Cardiac fibroblast (primary cell): ENCODE measurements around the gene MC1R.
A peak's percentile ranks its signal among the peaks of the same experiment; 100 is the strongest.
"Not testable (repeated sequence)": the region's sequence is repeated elsewhere in the genome, so short reads cannot be mapped to it uniquely, and the experiment has no call there.

Experiments used
- DNase-seq, 2 donors: peaks; one replicate each; pipeline versions ENCODE4 v3.0.0 to v3.0.0-alpha.2; 2010; ENCODE audit warnings: low read depth in 2 of 2
- H3K4me3 ChIP-seq, 2 donors: replicated peaks in 1 of 2; 1 replicate in 1 of 2; 2 replicates in 1 of 2; pipeline ENCODE4 v1.5.1; 2011; ENCODE audit warnings: low read depth in 2 of 2, low read length in 2 of 2, mild to moderate bottlenecking in 2 of 2, moderate library complexity in 1 of 2
- CTCF ChIP-seq: IDR thresholded peaks from one replicate; pipeline ENCODE4 v1.5.1; 2011; ENCODE audit warnings: low read depth, mild to moderate bottlenecking, low read length, inconsistent platforms

MC1R gene

DNA sequence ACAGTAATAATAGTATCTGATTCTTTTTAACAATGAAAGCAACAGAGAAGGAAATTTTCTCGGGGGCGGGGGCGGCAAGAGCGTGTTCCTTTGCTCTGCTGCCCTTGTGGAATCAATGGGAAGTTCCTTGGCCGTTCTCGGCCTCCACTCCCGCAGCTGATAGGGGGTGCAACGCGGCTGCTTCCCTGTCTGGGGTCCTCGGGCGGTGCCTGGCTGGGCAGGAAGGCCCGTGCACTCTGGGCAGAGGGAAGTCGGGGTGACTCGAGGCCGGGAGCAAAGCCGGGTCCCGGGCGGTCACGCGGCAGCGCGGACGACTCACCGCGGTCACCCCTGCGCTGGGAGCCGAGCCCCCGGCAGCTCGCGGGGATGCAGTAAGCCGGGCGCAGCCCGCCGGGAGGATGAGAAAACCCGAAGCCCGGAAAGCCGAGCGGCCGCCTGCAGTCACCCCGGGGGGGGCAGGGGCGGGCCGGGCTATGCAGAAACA lies 7.0 kb downstream of the MC1R start:
- peak in 1 of 2 donors; percentile 33 for DNase-seq
- peak; percentile 11 for TF ChIP-seq CTCF
- H3K4me3 ChIP-seq = peak overlapping the region; percentile 54 to 85

- TF ChIP-seq CTCF = no peak
- no peak for DNase-seq
Measured at GRCh38 chr16:89931305-89931896, 12.7 kb downstream of the MC1R start.

DNA sequence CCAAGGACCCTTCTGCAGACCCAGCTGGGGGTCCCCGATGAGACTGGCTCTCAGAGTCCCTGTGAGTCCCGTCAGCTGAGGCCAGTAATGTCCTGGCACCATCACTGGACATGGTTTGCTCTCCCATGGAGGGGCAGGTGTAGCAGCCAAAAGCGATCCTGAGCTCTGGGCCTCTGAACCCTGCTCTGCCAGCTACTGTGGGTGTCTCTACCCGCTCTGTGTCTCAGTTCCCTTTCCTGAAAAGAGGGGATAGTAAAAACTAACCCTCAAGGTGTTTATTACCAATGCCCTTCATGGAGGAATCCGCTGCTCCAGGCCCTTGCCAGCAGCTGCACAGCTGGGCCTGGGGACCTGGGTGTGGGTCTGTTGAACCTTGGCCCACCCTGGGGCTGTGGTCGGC lies 13.3 kb downstream of the MC1R start:
- no peak overlapping the region for H3K4me3 ChIP-seq
- no peak for DNase-seq
- TF ChIP-seq CTCF = no peak

More at GRCh38 chr16:89931305-89931896, 12.7 kb downstream of the MC1R start:
- no peak overlapping the region for H3K4me3 ChIP-seq

GRCh38 chr16:89934019-89934418 lies 15.4 kb downstream of the MC1R start:
- DNase-seq, H3K4me3 ChIP-seq: not testable (repeated sequence)

DNA sequence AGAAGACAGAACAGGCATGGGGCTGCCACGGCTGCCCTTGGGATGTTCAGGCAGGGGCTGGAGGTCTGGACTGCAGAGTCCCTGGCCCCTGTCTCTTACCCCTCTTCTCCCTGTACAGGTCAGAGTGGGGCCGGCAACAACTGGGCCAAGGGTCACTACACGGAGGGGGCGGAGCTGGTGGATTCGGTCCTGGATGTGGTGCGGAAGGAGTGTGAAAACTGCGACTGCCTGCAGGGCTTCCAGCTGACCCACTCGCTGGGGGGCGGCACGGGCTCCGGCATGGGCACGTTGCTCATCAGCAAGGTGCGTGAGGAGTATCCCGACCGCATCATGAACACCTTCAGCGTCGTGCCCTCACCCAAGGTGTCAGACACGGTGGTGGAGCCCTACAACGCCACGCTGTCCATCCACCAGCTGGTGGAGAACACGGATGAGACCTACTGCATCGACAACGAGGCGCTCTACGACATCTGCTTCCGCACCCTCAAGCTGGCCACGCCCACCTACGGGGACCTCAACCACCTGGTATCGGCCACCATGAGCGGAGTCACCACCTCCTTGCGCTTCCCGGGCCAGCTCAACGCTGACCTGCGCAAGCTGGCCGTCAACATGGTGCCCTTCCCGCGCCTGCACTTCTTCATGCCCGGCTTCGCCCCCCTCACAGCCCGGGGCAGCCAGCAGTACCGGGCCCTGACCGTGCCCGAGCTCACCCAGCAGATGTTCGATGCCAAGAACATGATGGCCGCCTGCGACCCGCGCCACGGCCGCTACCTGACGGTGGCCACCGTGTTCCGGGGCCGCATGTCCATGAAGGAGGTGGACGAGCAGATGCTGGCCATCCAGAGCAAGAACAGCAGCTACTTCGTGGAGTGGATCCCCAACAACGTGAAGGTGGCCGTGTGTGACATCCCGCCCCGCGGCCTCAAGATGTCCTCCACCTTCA lies 16.2 kb downstream of the MC1R start:
- H3K4me3 ChIP-seq = no peak overlapping the region
- DNase-seq = no peak
- no peak for TF ChIP-seq CTCF

- H3K4me3 ChIP-seq, DNase-seq: not testable (repeated sequence)
Measured at GRCh38 chr16:89935620-89936019, 17.0 kb downstream of the MC1R start.

- DNase-seq = no peak
- TF ChIP-seq CTCF = no peak
- no peak overlapping the region for H3K4me3 ChIP-seq
Measured at GRCh38 chr16:89936034-89936433, 17.4 kb downstream of the MC1R start.
